GM18868 (cell line): Measurements from ENCODE around the gene PPP1R14C.

Source experiments
- ATAC-seq: cut with Tn5 transposase; IDR thresholded peaks from one replicate; pipeline ENCODE4 v1.9.1; 2021; ENCODE audit warnings: mild to moderate bottlenecking, moderate library complexity; ENCODE audit not compliant: unreplicated experiment

The PPP1R14C gene

DNA sequence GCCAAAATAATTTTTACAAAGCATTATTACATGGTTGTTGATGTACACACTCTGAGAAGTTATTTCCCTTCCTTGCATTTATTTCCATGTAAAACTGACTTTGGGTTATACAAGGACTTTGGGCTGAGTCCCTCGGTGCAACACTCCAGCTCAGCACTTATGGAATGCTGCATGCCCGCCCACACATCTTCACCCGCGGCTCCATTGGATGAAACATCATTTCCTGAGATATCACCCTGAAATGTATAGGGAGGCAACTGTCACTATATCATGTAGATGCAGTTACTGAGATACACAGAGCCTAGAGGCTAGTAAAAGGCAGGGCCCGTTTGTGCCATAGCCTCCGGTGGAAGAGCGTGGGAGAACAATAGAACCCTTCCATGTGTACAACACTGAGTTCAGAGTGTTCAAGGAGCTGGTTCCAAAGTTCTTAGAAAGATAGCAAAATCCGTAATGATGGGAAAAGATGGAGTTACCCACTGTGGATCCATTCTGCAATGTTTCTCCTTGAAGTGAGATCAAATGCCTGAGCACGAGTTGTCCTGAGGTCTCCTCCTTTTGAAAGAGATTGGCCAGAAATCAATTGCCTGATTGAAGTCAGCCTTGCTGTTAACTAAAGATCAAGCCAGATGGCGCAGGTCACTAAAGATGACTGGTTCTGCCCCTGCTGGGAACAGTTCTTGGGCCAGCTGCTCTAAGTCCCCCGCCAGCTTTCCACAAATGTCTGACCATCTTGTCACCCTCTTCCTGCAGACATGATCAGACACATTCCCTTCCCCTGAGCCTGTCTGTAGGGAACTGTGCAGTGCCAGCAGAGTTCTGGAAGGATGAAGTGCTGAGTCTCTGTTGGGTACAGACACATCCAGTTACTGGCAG lies 125.1 kb downstream of the PPP1R14C start:
- no peak for ATAC-seq

DNA sequence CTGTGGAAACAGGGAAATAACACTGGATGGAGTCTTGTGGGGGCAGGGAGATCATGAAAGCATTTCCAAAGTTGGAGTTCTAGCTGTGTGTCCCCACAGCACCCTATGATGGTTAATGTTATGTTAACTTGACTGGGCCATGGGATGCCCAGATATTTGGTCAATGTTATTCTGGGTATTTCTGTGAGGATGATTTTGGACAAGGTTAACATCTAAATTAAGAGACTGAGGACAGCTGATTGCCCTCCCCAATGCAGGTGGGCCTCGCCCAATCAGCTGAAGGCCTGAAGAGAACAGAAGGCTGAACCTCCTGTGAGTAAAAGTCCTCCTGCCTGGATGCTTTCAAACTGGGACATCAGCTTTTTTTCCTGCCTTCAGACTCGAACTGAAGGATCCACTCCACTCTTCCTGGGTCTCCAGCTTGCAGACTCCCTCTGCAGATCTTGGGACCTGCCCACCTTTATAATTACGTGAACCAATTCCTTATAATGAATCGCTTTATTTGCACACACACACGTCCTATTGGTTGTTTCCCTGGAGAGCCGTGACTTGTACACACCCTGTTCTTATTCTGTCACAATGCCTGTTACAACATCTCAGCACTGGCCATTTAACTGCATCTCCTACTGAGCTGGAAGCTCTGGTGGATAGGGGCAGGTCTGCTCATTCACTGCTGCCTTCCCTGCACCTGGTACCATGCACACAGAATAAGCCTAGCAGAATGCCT lies 126.4 kb downstream of the PPP1R14C start:
- no peak for ATAC-seq

DNA sequence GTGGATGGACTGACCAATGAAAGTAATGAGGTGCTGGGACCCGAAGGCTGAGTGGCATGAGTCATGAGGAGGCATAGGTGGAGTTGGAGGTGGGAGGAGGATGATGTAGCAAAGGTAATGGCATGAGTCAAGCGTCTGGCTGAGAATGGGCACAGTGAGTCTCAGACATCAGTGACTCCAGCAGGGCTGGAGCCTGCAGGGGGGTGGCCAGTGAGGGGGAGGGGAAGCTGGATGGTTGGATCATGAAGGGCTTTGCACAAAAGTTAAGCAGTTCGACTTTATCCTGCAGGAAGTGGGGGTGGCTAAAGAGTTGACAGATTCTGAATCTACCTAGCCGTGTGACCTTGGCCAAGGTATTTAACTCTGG lies 127.0 kb downstream of the PPP1R14C start:
- ATAC-seq = no peak

DNA sequence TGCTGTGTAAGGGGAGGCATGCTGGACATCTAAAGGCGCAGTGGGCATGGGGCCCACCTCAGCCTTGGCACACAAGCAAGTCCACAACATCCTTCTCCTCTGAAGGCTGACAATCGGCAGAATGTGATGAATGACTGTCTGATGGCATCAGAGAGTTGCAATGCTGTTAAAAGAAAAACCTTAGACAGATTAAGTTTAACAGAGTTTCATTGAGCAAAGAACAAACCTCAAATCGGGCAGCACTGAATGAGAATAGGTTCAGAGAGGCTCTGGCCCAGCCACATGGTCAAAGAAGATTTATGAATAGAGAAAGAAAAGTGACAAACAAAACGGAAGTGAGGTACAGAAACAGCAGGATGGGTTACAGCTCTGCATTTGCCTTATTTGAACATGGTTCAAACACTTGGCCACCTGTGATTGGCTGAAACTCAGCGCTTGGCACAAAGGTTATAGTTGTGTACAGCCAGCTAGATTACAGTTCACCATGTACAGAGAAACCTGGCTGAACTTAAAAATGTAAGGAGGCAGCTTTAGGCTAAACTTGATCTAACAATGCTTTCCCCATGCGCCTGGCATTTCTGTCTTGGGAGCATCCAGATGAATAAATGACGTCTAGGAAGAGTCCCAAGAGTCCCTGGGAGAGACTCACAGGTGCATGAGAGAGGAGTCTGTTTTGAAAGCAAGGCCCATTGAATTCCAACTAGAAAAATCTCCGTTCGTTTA lies 127.6 kb downstream of the PPP1R14C start:
- ATAC-seq = no peak

DNA sequence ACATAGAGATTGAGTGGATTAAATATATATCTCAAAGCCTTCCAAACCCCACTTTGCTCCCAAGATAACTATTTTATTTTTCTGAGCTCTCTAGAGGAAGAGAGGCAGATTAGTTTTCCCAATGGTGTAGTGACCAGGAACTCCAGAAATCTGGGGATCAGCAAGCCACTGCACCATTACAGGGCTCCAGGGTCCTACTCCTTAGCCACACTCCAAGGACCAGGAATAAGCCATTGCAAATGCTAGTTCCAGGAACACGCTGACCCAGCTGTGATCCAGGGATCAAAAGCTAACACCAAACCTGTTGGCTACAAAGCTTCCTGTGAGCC lies 128.3 kb downstream of the PPP1R14C start:
- ATAC-seq = no peak

DNA sequence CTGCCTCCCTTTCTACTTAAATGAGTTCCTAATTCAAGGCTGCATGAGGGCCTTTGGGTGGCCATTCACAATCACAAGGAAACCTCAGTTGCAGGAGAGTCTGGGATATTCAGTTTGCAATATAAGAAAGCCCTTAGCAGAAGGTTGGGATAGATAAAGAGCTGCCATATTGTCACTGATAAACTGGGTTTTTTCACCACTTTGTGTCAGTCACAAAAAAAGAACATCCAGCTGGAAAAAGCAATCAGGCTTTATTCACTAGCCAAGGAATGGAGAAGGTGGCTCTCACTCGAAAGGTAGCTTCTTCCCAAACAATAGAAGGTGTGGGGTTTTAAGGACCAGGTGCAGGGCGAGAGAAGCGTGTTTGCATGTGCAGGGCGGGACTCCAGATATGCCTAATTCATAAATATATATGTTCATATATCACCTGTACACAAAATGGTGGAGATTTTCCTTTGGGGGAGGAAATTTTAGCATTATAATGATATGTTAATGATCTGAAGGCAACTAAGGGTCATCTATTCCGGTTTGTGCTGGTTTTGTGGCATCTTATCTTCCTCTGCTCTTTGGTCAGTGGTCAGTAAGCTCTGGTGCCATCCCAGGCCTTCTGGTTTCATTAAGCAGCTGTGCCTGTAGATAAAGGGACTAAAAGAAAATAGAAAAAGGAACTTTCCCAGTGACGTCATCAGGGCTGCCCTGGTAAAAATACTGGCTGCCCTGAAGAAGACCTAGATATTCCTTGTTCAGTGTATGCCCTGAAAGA lies 128.8 kb downstream of the PPP1R14C start:
- no peak for ATAC-seq

DNA sequence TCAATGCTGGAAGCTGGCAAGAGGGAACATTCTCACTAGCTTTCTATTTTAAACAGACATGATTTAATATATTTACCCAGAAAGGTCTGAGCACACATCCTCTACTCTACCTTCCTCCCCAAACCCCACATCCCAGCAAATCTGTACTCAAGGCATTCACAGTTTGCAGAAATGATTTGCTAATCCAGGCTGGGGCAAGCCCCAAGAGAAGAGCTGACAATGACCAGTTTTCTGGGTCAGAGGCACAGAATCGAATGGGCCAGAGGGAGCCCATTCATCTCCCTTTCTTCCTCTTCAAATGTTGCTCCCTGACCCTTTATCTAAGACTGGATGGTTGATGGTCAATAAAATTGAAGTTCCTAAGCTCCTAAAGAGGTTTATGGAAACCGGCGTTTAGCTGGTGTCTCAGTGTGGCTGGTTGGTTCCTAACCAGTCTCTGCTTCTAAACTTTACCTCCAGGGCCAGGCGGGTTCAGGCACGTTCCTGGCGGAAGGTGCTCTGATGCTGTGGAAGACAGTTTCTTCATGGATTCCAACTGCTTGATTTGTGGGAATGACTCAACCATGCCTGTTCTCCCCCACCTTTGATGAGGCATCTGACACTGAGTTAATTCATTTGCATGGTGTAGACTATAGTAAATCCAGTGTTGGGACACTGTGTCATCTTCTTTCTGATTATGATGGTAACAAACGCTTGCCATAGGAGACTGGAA lies 129.6 kb downstream of the PPP1R14C start:
- ATAC-seq = no peak

DNA sequence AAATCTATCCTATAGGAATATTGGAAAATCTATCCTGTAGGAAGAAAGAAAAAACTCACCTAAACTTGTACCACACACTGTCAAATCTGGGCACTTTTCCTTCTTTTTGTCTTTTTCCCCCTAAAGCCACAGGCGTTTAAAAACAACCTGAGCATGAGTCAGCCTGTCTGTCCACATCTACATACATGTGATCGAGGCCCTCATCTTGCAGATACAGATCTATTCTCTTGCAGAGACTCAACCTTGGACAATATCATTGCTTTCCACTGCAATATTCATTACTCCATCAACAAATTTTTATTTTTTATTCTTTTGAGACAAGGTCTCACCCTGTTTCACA lies 130.1 kb downstream of the PPP1R14C start:
- ATAC-seq = no peak

DNA sequence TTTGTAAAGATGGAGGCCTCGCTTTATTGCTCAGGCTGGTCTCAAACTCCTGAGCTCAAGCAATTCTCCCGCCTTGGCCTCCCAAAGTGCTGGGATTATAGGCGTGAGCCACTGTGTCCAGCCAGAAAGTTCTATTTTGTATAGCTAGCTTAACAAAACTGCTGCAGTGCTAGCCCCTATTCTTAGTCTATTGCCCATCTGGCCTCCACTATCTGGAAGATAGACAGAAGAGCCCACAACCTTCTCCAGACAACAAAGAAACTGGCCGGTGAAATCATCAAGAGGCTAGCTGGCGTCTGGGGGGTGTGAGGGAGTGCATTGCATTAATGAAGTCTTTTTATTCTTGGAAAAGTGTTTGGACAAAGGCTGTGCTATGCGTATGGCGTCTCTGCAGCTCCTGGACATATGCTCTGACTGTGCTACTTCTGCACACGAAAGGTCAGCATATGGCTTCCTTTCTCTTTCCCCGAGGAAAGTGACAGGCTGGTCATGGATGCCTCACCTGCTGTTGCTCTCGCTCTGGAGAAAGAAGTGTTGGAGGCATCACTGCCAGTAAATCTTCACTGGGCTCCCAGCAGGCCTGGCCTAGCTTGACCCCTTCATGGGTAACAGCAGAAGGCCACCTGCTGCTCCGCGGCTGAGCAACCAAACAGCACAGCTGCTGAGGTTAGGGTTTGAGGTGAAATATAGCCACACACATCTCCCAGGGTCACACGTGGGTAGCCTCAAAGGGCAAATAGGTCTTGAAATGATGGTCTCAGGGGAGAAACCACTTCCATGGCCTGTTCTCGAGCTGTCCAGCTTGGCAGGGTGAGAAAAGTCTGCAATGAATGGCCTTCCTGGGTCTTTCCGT lies 130.8 kb downstream of the PPP1R14C start:
- ATAC-seq = no peak

DNA sequence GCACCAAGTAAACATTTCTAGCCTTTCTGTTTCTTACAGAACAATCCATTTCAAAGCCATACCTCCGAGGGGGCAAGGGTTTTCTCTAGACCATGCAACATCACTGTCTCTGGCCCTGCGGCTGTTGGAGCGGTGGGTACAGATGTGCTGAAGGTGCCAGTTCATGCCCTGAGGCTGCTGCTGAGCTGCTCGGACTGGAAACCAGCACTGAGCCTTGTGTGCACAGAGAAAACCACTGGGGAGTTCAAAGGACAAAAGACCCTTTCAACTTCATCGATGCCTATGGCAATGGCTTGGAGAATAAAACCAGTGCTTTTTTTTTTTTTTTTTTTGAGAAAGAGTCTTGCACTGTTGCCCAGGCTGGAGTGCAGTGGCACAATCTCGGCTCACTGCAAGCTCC lies 132.6 kb downstream of the PPP1R14C start:
- no peak for ATAC-seq

DNA sequence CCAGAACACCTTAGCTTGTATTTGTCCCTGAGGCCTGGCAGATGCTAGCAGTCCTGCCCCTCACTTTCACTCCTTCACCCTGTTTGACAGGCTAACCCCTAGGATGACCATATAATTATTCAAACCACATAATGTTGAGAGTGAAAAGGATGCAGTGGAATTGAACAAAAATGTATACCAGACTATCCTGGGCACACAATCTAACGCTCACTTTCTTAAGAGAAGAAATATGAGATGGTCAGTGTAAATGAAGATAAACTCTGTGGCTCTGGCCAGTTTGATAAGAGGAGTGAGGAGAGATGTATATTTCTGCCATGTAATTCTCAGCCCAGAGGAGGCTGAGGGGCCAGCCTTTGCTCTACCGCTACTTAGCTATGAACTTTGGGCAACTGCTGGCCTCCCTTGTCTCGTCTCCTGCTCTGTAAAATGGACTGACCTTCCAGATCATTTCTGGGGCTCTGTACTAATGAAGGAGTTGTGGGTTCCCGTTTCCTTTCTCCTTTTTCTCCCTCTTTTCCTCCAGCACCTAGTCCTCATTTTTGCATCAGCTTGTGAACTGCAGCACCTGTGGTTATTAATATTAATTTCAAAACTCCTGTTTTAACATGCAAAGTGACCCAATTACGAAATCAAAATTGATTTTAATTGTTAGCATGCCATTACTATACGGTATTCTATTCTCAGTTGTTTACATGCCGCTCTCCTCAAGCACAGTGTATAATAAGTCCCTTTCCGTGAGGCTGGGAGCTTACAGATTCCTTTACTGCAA lies 133.5 kb downstream of the PPP1R14C start:
- ATAC-seq = no peak

DNA sequence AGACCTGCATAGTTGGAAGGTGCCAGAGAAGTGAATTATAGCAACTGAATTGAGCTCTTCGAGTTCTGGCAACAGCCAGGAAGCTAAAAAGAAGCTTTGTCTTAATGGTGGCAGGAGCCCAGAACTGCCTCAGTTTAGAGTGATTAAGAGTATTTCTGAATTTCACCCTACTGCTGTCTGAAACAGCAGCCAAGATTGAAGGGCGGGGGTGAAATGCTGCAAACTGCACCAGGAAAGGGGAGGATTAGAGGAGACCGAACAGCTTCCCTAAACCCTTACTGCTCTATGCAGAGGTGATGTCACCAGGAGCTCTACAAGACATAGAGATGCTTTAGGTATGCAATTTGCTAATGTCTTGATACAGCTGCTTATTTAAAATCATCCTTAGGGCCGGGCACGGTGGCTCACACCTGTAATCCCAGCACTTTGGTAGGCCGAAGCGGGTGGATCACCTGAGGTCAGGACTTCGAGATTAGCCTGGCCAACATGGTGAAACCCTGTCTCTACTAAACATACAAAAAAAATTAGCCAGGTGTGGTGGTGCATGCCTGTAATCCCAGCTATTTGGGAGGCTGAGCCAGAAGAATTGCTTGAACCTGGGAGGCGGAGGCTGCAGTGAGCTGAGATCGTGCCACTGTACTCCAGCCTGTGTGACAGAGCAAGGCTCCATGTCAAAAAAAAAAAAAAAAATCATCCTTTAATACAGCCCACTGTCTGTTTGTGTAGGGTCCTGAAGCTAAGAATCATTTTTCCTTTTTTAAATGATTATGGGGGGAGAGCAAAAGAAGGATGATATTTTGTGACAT lies 134.3 kb downstream of the PPP1R14C start:
- no peak for ATAC-seq

DNA sequence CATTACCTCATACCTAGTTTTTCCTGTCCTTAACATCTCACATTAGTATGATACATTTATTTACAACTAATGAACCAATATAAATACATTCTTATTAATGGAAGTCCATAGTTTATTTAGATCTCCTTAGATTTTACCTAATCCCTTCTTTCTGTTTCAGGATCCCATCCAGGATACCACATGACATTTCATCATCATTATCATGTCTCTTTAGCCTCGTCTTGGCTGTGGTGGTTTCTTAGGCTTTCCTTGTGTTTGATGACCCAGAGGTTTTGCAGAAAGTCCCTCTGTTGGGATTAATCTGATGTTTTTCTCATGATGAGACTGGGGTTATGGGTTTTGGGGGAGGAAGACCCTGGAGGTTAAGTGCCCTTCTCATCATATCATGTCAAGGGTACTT lies 136.7 kb downstream of the PPP1R14C start:
- no peak for ATAC-seq

DNA sequence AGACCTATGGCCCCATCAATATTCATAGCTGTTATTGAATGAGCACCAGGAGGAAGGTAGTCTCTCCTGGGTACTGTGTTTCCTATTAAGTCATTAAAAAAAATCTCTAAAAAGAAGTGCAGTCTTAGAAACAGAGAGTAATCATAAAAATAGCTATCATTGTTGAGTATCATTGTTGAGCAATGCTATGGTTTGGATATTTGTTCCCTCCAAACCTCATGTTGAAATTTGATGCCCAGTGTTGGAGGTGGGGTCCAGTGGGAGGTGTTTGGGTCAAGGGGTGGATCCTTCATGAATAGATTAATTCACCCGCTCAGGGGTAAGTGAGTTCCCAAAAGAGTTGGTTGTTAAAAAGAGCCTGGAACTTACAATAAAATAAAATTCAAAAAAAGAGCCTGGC lies 137.9 kb downstream of the PPP1R14C start:
- ATAC-seq = no peak

DNA sequence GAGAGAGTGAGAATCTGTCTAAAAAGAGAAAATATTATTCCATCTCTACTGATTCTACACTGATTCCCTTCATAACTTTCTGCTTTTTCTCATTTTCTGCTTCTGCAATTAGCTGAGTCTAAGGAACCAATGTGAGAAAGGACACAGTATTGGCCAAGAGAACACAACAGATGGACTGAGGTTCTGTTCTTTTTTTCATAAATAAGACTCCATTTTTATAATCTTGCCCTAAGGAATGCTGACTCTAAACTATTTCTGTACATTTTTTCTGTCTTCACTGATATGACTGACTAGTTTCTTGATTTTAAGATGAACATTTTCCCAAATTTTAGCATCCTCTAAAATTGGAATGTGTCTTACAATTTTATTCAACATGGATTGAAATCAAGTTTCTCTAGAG lies 138.9 kb downstream of the PPP1R14C start:
- ATAC-seq = no peak

DNA sequence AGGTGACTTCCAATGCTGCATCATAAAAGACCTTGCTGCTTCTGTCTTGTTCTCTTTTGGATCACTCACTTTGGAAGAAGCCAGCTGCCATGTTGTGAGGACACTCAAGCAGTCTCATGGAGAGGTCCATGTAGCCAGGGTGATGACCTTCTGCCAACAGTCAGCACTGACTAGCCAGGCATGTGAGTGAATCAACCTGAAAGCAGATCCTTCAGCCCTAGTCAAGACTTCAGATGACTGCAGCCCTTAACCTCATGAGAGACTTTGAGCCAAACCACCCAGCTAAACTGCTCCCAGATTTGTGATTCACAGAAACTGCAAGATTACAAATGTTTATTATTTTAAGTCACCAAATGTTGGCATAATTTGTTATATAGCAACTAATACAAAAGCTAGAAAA lies 140.0 kb downstream of the PPP1R14C start:
- ATAC-seq = no peak

DNA sequence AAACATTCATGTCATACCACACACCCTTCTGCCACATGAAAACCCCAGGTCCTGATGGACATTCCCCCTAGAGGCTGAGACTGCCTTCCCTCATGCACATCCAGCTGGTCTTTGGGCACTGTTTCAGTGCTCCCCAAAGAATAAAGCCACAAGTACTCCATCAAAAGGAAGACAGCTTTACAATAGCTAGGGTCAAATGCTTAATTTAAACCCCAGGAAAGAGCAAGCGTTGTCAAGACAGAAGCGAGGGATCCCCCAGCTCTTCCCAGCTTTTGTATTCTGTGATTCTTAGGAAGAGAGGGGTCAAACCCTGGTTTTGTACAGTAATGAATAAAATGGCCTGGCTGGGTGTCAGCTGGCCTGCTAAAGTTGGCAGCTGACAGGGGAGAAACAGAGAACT lies 143.6 kb downstream of the PPP1R14C start:
- ATAC-seq = no peak

DNA sequence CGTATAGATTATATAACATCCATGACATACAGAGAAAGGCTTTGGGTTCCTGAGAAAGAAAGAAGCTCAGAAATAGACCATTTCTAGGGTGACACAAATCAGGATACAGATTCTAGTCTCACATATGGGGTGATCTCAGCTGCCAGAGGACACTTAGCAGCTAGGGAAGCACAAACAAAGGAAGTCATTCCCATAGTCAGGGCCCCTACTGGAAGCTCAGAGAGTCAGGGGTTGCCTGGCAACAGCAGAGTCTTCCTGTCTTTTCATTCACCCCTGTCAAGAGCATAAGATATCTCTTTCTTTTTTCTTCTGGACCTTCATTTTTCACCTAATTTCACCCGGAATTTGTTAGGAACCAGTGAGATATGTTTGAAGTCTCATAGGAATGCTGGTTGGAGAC lies 144.1 kb downstream of the PPP1R14C start:
- no peak for ATAC-seq
